Naive thymus-derived CD4-positive, alpha-beta T cell (primary cell): ENCODE data around the gene HSD17B11. TPM values are rescaled to one million over a fixed set of nuclear protein-coding genes. Genes with fewer than 3 reads are reported as not detected.
"Not testable (repeated sequence)": the region's sequence is repeated elsewhere in the genome, so short reads cannot be mapped to it uniquely, and the experiment has no call there.

Experiments used
- ATAC-seq: fragments of 150-1000 bp; cut with Tn5 transposase; 2 replicates; pipeline ENCODE4 v1.10.0; 2021; ENCODE audit warnings: mild to moderate bottlenecking, moderate library complexity
- CTCF ChIA-PET: fragments of 350-600 bp; sonication (Branson Sonifier 250); formaldehyde crosslinking; loops from one replicate; lab custom pipeline; 2021; ENCODE audit warnings: antibody characterized with exemption; lab: Charles Lee
- POLR2A ChIA-PET: fragments of 350-600 bp; sonication (Branson Sonifier 250); formaldehyde crosslinking; loops from one replicate; lab custom pipeline; 2021; ENCODE audit warnings: antibody characterized with exemption, inconsistent platforms; lab: Charles Lee
- DNase-seq, 9 donors: peaks; one replicate each; pipeline versions ENCODE4 v3.0.0 to v3.0.0-alpha.2; 2020 to 2022; ENCODE audit warnings: mixed read lengths in 1 of 9
- H3K27ac ChIP-seq: one replicate; pipeline ENCODE4 v1.7.0; 2013; ENCODE audit warnings: mild to moderate bottlenecking, low read depth, low read length, moderate library complexity
- H3K27me3 ChIP-seq, 2 donors: one replicate each; pipeline ENCODE4 v1.7.0; 2013; ENCODE audit warnings: low read length in 2 of 2, mild to moderate bottlenecking in 2 of 2, moderate library complexity in 2 of 2; ENCODE audit not compliant: control insufficient read depth in 2 of 2, insufficient read depth in 2 of 2
- H3K36me3 ChIP-seq, 3 experiments: 1 replicate in 2 of 3; 2 replicates in 1 of 3; pipeline ENCODE4 v1.7.0; 2013; ENCODE audit warnings: low read length in 3 of 3, mild to moderate bottlenecking in 3 of 3, moderate library complexity in 1 of 3; ENCODE audit not compliant: insufficient read depth in 3 of 3, control insufficient read depth in 2 of 3
- H3K4me1 ChIP-seq, 2 donors: one replicate each; pipeline ENCODE4 v1.7.0; 2013; ENCODE audit warnings: low read length in 2 of 2, mild to moderate bottlenecking in 2 of 2, moderate library complexity in 1 of 2; ENCODE audit not compliant: control insufficient read depth in 2 of 2, insufficient read depth in 2 of 2
- H3K4me3 ChIP-seq: 2 replicates; pipeline ENCODE4 v1.7.0; 2013; ENCODE audit warnings: mild to moderate bottlenecking, low read length
- H3K9me3 ChIP-seq, 3 experiments: 1 replicate in 2 of 3; 2 replicates in 1 of 3; pipeline ENCODE4 v1.7.0; 2013; ENCODE audit warnings: low read length in 3 of 3; ENCODE audit not compliant: control insufficient read depth in 2 of 3
- H3K27ac Mint-ChIP-seq, 9 donors: one replicate each; pipeline ENCODE4 v1.8.0; 2020 to 2022; ENCODE audit warnings: mixed read lengths in 9 of 9, mild to moderate bottlenecking in 8 of 9, moderate library complexity in 5 of 9, inconsistent platforms in 2 of 9
- H3K27me3 Mint-ChIP-seq, 5 donors: one replicate each; pipeline ENCODE4 v1.8.0; 2021 to 2022; ENCODE audit warnings: mixed read lengths in 5 of 5, mild to moderate bottlenecking in 1 of 5
- H3K36me3 Mint-ChIP-seq, 5 donors: one replicate each; pipeline ENCODE4 v1.8.0; 2020 to 2022; ENCODE audit warnings: mixed read lengths in 5 of 5, mild to moderate bottlenecking in 3 of 5, inconsistent platforms in 1 of 5
- H3K4me1 Mint-ChIP-seq, 7 donors: one replicate each; pipeline ENCODE4 v1.8.0; 2020 to 2022; ENCODE audit warnings: mixed read lengths in 7 of 7, mild to moderate bottlenecking in 3 of 7, inconsistent platforms in 1 of 7
- H3K4me3 Mint-ChIP-seq, 10 donors: one replicate each; pipeline ENCODE4 v1.8.0; 2020 to 2022; ENCODE audit warnings: mild to moderate bottlenecking in 10 of 10, mixed read lengths in 10 of 10, moderate library complexity in 6 of 10, inconsistent platforms in 2 of 10
- H3K9me3 Mint-ChIP-seq, 11 donors: one replicate each; pipeline ENCODE4 v1.8.0; 2020 to 2022; ENCODE audit warnings: mixed read lengths in 11 of 11, mild to moderate bottlenecking in 4 of 11, inconsistent platforms in 1 of 11, moderate library complexity in 1 of 11
- intact Hi-C, 2 donors: fragments of 100-400 bp; cut with micrococcal nuclease; formaldehyde crosslinking; loops; one replicate each; pipeline ENCODE4 v1.15.1; 2023
- polyA plus RNA-seq, 2 donors: library from polyadenylated mRNA; unstranded; fragments of 300-500 nt; fragmentation: Illumina TruSeq; gene quantifications; one replicate each; pipeline ENCODE4 v1.2.3, GENCODE V29; 2021
- total RNA-seq, 6 experiments: library from RNA in 5 of 6; stranded (reverse) in 5 of 6; gene quantifications; 1 replicate in 5 of 6; 2 replicates in 1 of 6; pipeline ENCODE4 v1.2.3 and lab custom pipeline; 2021 to 2026

HSD17B11 gene
- total and polyA plus RNA-seq, 7 experiments from 2014 or later: 34.3 to 76.2 (median 68.4) TPM

GRCh38 chr4:87345139-87345538 lies 45.8 kb downstream of the HSD17B11 start:
- no peak overlapping the region for H3K27ac Mint-ChIP-seq
- H3K27me3 Mint-ChIP-seq: no peaks in the 10 kb centered on the region
- ChIA-PET POLR2A (no interaction called here), CTCF (interaction anchor here (0.6 to 0.7 kb wide), 2 partner anchors 19 to 127 kb away, joined by 3 to 5 read pairs; no protein-coding TSS in a partner anchor)
- Histone ChIP-seq H3K9me3 (no peaks in the 10 kb centered on the region), H3K27me3 (no peaks in the 10 kb centered on the region), H3K36me3 (peaks cover 0 to 23% (median 12%) of the 10 kb centered on the region in 3 experiments), H3K4me3 (no peak overlapping the region), H3K27ac (no peak overlapping the region), H3K4me1 (no peaks in the 10 kb centered on the region)
- H3K4me1 Mint-ChIP-seq: peaks cover 0 to 5% (median 0%) of the 10 kb centered on the region in 7 donors
- ATAC-seq (no peak), DNase-seq (no peak)
- H3K36me3 Mint-ChIP-seq: peaks cover 0 to 49% (median 45%) of the 10 kb centered on the region in 5 donors
- H3K4me3 Mint-ChIP-seq: no peak overlapping the region
- intact Hi-C loops: no loop called here
- peaks cover 0 to 21% (median 11%) of the 10 kb centered on the region in 11 donors for H3K9me3 Mint-ChIP-seq

- Mint-ChIP-seq H3K36me3 (peaks cover 11 to 72% (median 65%) of the 10 kb centered on the region in 5 donors), H3K4me1 (peaks cover 0 to 5% (median 0%) of the 10 kb centered on the region in 7 donors), H3K4me3 (no peak overlapping the region), H3K27me3 (no peaks in the 10 kb centered on the region), H3K9me3 (peaks cover 0 to 33% (median 11%) of the 10 kb centered on the region in 11 donors), H3K27ac (no peak overlapping the region)
- DNase-seq (no peak), ATAC-seq (no peak)
- ChIA-PET CTCF (no interaction called here), POLR2A (no interaction called here)
- intact Hi-C loops: no loop called here
- Histone ChIP-seq H3K4me3 (no peak overlapping the region), H3K27me3 (no peaks in the 10 kb centered on the region), H3K27ac (no peak overlapping the region), H3K4me1 (no peaks in the 10 kb centered on the region), H3K36me3 (peaks cover 3 to 45% (median 12%) of the 10 kb centered on the region in 3 experiments), H3K9me3 (no peaks in the 10 kb centered on the region)
Measured at GRCh38 chr4:87342872-87343271, 48.1 kb downstream of the HSD17B11 start.

GRCh38 chr4:87341954-87342635 lies 48.9 kb downstream of the HSD17B11 start:
- H3K4me3 Mint-ChIP-seq, intact Hi-C loops, H3K27ac Mint-ChIP-seq, H3K4me1 ChIP-seq, H3K27me3 ChIP-seq, H3K27ac ChIP-seq, CTCF ChIA-PET, H3K4me1 Mint-ChIP-seq, H3K9me3 ChIP-seq, ATAC-seq, POLR2A ChIA-PET, H3K27me3 Mint-ChIP-seq, DNase-seq, H3K4me3 ChIP-seq: not testable (repeated sequence)
- H3K9me3 Mint-ChIP-seq: peaks cover 0 to 37% (median 11%) of the 10 kb centered on the region in 11 donors
- peaks cover 3 to 50% (median 12%) of the 10 kb centered on the region in 3 experiments for H3K36me3 ChIP-seq
- peaks cover 11 to 80% (median 71%) of the 10 kb centered on the region in 5 donors for H3K36me3 Mint-ChIP-seq

- Histone ChIP-seq H3K27ac (no peak overlapping the region), H3K4me3 (no peak overlapping the region), H3K36me3 (peaks cover 3 to 52% (median 11%) of the 10 kb centered on the region in 3 experiments), H3K4me1 (no peaks in the 10 kb centered on the region), H3K27me3 (no peaks in the 10 kb centered on the region), H3K9me3 (peaks cover 0 to 3% (median 0%) of the 10 kb centered on the region in 3 experiments)
- H3K4me3 Mint-ChIP-seq: no peak overlapping the region
- intact Hi-C loops: no loop called here
- ATAC-seq (no peak), DNase-seq (no peak)
- H3K9me3 Mint-ChIP-seq: peaks cover 2 to 31% (median 13%) of the 10 kb centered on the region in 11 donors
- POLR2A ChIA-PET: interaction anchor here (0.6 kb wide), 1 partner anchor 1282 kb away, joined by 4 read pairs; no protein-coding TSS in a partner anchor
- H3K27me3 Mint-ChIP-seq: no peaks in the 10 kb centered on the region
- H3K36me3 Mint-ChIP-seq: peaks cover 14 to 84% (median 73%) of the 10 kb centered on the region in 5 donors
- H3K27ac Mint-ChIP-seq: no peak overlapping the region
- H3K4me1 Mint-ChIP-seq: peaks cover 0 to 2% (median 0%) of the 10 kb centered on the region in 7 donors
- CTCF ChIA-PET: interaction anchor here (0.6 kb wide), 1 partner anchor 122 kb away, joined by 4 read pairs; no protein-coding TSS in a partner anchor
Measured at GRCh38 chr4:87339440-87339839, 51.5 kb downstream of the HSD17B11 start.

- Mint-ChIP-seq H3K4me1 (peaks cover 0 to 2% (median 0%) of the 10 kb centered on the region in 7 donors), H3K4me3 (no peak overlapping the region), H3K27me3 (no peaks in the 10 kb centered on the region), H3K9me3 (peaks cover 5 to 49% (median 25%) of the 10 kb centered on the region in 11 donors), H3K27ac (no peak overlapping the region), H3K36me3 (peaks cover 26 to 79% (median 71%) of the 10 kb centered on the region in 5 donors)
- H3K27me3 ChIP-seq: no peaks in the 10 kb centered on the region
- no peak overlapping the region for H3K4me3 ChIP-seq
- intact Hi-C loops: no loop called here
- H3K36me3 ChIP-seq: peaks cover 3 to 52% (median 4%) of the 10 kb centered on the region in 3 experiments
- CTCF ChIA-PET: no interaction called here
- DNase-seq (no peak), ATAC-seq (no peak)
- H3K27ac ChIP-seq: no peak overlapping the region
- no peaks in the 10 kb centered on the region for H3K4me1 ChIP-seq
- H3K9me3 ChIP-seq: peaks cover 0 to 20% (median 9%) of the 10 kb centered on the region in 3 experiments
- POLR2A ChIA-PET: no interaction called here
Measured at GRCh38 chr4:87337361-87337760, 53.6 kb downstream of the HSD17B11 start.

- ChIA-PET CTCF (no interaction called here), POLR2A (no interaction called here)
- Histone ChIP-seq H3K4me3 (no peak overlapping the region), H3K4me1 (no peaks in the 10 kb centered on the region), H3K36me3 (peaks cover 0 to 18% (median 0%) of the 10 kb centered on the region in 3 experiments), H3K9me3 (peaks cover 0 to 43% (median 9%) of the 10 kb centered on the region in 3 experiments), H3K27ac (no peak overlapping the region), H3K27me3 (no peaks in the 10 kb centered on the region)
- Mint-ChIP-seq H3K4me1 (no peaks in the 10 kb centered on the region), H3K9me3 (peaks cover 16 to 90% (median 44%) of the 10 kb centered on the region in 11 donors), H3K4me3 (peak overlapping the region in 1 of 10 donors; percentile 23), H3K27me3 (no peaks in the 10 kb centered on the region), H3K27ac (no peak overlapping the region), H3K36me3 (peaks cover 26 to 68% (median 55%) of the 10 kb centered on the region in 5 donors)
- intact Hi-C loops: no loop called here
- no peak for ATAC-seq
- DNase-seq: no peak
Measured at GRCh38 chr4:87333267-87333666, 57.7 kb downstream of the HSD17B11 start.
